ENCODE data around the gene PNPLA7. TPM values are rescaled to one million over a fixed set of nuclear protein-coding genes. Genes with fewer than 3 reads are reported as not detected.
A peak's percentile ranks its signal among the peaks of the same experiment; 100 is the strongest.

PNPLA7 gene
- total and polyA plus RNA-seq, 10 donors: 5.1 to 22.7 (median 10.7) TPM

- WGBS, 5 donors: 88 to 93% (median 89%) methylated on average over 30 to 36 of the region's 36 CpGs
- Histone ChIP-seq H3K4me1 (peaks cover 0 to 17% (median 4%) of the 10 kb centered on the region in 6 donors), H3K36me3 (peaks cover 0 to 32% (median 2%) of the 10 kb centered on the region in 6 donors), H3K9me3 (no peaks in the 10 kb centered on the region), H3K27ac (no peak overlapping the region), H3K4me3 (no peak overlapping the region), H3K27me3 (replicated peaks in 1 of 7) (no peaks in the 10 kb centered on the region)
- TF ChIP-seq POLR2A (IDR thresholded peaks at IDR 0.05) (no peak), CTCF (IDR thresholded peaks at IDR 0.05 in 8 of 11, conservative IDR thresholded peaks at IDR 0.05 in 3 of 11) (no peak), POLR2AphosphoS5 (IDR thresholded peaks at IDR 0.05) (no peak)
- peak; percentile 68 for DNase-seq
- intact Hi-C loops (cut with DNase I; ENCODE audit: low total_unique reads): no loop called here
These were observed 52.1 kb downstream of the PNPLA7 start for GRCh38 chr9:137497921-137498719.

- Histone ChIP-seq H3K36me3 (peaks cover 0 to 31% (median 2%) of the 10 kb centered on the region in 6 donors), H3K9me3 (no peaks in the 10 kb centered on the region), H3K27me3 (replicated peaks in 1 of 7) (no peaks in the 10 kb centered on the region), H3K4me3 (no peak overlapping the region), H3K27ac (no peak overlapping the region), H3K4me1 (peaks cover 0 to 20% (median 4%) of the 10 kb centered on the region in 6 donors)
- 90 to 97% (median 95%) methylated on average over 22 to 27 of the region's 27 CpGs for WGBS, 5 donors
- intact Hi-C loops (cut with DNase I; ENCODE audit: low total_unique reads): no loop called here
- TF ChIP-seq POLR2AphosphoS5 (IDR thresholded peaks at IDR 0.05) (no peak), CTCF (IDR thresholded peaks at IDR 0.05 in 8 of 11, conservative IDR thresholded peaks at IDR 0.05 in 3 of 11) (no peak), POLR2A (IDR thresholded peaks at IDR 0.05) (no peak)
- peak; percentile 59 for DNase-seq
These were observed 53.4 kb downstream of the PNPLA7 start for GRCh38 chr9:137496601-137497375.

GRCh38 chr9:137494550-137495351 lies 55.5 kb downstream of the PNPLA7 start:
- intact Hi-C loops (cut with DNase I; ENCODE audit: low total_unique reads): no loop called here
- H3K4me3 ChIP-seq: no peak overlapping the region
- H3K36me3 ChIP-seq: peaks cover 0 to 21% (median 0%) of the 10 kb centered on the region in 6 donors
- peaks cover 0 to 23% (median 4%) of the 10 kb centered on the region in 6 donors for H3K4me1 ChIP-seq
- TF ChIP-seq POLR2AphosphoS5 (IDR thresholded peaks at IDR 0.05) (no peak), POLR2A (IDR thresholded peaks at IDR 0.05) (no peak), CTCF (IDR thresholded peaks at IDR 0.05 in 8 of 11, conservative IDR thresholded peaks at IDR 0.05 in 3 of 11) (no peak)
- H3K27me3 ChIP-seq (replicated peaks in 1 of 7): no peaks in the 10 kb centered on the region
- peak; percentile 58 for DNase-seq
- no peaks in the 10 kb centered on the region for H3K9me3 ChIP-seq
- H3K27ac ChIP-seq: peak overlapping the region in 2 of 8 donors; percentile 33 to 55
- WGBS, 5 donors: 96 to 99% (median 96%) methylated on average over 41 to 46 of the region's 46 CpGs

Measured in spleen (tissue), 11 donors.